HG03025 (cell line): ENCODE measurements around the gene GALNT2.

Experiments
- ATAC-seq: cut with Tn5 transposase; IDR thresholded peaks from one replicate; pipeline ENCODE4 v1.9.1; 2021; ENCODE audit warnings: mild to moderate bottlenecking, moderate library complexity; ENCODE audit not compliant: unreplicated experiment, low FRiP score

The GALNT2 gene

DNA sequence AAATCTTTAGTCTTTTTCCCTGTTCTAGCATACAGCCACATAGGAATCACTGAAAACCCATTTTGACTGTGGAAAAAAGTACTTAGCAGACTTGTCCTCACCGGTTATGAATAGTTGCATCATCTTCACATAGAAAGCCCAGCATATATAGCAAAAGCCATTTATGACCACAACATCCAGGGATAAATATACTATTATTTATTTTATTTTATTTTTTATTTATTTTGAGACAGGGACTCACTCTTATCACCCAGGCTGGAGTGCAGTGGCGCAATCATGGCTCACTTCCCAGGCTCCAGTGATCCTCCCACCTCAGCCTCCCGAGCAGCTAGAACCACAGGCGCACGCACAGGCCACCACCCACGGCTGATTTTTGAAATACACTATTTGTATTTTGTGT, 175.3 kb downstream of the GALNT2 start:
- ATAC-seq = no peak

DNA sequence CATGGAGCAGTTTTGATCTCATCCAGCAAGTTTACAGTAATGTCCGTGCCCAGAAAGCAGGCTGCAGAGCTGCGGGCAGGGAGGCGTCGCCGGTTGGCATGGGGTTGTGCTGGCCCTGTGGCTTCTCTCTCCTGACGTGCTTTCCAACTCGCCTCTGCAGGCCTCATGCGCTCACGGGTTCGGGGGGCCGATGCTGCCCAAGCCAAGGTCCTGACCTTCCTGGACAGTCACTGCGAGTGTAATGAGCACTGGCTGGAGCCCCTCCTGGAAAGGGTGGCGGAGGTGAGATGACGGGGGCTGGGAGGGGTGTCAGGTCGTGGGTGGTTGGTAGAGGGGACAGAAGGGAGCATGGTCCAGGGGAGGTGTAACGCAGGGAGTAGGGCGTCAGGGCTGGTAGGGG, 176.1 kb downstream of the GALNT2 start:
- no peak for ATAC-seq

DNA sequence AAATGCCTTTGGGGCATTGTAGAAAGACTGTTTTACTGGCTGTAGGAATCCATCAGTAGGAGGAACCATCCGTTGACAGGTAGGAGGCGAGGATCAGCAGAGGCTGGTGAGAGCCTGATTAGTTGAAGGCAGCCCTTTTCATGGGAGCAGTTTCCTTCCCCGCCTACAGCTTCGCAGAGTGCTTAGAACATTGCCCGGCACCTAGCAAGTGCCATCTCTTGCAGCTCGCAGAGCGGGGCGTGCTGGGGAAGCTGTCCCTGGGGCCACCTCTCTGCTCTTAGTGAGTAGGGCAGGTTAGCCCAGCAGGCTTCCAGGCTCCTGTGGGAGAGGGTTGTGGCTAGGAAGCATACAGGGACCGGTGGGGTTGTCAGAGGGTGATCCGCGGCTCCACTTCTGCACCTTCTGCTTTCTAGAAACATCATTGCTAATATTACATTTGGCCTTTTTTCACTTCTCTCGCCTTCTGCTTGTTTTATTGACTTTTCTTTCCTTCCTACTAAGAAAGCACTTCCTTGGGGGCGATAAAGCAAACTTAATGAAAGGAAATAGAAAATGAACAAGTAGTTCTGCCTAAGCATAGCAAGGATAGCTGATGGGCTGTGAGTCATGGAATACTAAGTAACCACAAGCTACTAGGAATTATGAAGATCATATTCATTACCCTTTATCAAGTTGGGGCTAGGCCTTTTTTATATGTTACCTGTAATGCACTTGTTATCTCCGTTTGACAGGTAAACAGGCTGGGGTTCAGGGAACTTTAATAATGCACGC, 176.7 kb downstream of the GALNT2 start:
- no peak for ATAC-seq

DNA sequence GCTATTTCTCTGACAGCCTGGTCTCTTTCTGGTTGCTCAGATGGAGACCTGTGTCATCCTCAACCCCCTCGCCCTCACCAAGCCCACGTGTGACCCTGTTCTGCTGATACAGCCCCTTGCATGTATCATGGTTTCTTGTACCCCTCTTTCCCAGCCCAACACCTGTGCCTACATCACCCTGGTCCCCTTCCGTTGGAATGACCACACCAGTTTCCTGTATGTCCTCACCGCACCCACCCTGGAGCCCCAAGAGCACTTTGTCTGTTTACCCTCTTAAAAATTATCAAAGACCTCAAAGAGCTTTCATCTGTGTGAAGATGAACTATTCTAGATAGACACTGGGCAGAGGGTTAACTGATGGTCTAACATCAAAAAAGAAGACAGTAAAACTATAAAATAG, 179.5 kb downstream of the GALNT2 start:
- ATAC-seq = no peak

DNA sequence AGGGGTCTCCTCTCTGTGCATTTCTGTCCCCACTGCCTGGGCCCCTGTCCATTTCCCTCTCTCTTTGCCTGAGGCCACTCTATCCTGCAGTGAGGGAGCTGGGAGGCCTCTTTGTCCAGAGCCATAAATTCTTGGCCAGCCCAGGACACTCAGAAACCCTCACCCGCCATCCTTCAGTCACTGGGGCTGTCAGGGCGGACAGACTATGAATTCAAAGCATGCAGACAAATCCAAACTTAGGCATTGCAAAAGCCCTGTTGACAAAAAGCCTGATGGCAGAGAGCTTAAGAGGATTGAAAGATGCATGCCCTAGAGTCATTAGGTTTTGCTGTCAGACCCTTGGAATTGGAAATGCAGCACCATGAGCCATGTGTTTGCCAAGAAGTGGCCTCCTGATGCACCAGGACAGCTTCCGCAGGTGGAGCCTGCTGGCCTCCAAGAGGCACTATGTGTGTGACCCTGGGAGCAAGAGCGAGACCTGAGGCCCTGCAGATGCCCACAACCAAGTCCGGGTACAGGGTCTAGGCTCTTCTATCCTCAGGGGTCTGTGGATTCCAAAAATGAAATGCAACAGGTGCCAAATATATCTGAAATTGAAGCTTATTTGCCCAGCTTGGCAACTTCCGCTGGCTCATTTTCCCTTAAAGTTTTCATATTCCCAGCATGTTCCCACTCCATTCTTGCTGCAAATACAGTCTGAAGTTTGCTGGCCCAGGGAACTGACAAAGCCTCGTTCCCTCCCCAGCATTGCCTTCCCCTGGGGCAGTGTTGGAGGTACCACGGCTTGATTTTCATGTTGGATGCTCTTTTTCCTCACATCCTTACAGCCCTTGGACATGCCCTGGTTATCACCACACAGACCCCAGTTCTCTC, 181.2 kb downstream of the GALNT2 start:
- no peak for ATAC-seq

DNA sequence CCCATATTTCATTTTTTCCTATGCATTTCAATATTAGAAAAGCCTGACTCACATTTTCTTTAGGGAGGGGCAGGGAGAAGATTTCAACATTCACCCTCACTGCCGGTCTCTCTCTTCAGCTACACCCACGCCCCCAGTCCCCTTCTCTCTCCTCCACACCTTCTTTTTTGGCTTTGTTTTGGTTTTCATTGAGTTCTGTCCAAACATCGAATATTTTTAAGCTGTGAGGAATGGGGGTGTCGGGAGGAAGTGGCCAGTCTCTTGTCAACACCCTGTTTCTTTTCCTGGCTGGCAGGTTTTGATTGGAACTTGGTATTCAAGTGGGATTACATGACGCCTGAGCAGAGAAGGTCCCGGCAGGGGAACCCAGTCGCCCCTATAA, 181.8 kb downstream of the GALNT2 start:
- no peak for ATAC-seq

DNA sequence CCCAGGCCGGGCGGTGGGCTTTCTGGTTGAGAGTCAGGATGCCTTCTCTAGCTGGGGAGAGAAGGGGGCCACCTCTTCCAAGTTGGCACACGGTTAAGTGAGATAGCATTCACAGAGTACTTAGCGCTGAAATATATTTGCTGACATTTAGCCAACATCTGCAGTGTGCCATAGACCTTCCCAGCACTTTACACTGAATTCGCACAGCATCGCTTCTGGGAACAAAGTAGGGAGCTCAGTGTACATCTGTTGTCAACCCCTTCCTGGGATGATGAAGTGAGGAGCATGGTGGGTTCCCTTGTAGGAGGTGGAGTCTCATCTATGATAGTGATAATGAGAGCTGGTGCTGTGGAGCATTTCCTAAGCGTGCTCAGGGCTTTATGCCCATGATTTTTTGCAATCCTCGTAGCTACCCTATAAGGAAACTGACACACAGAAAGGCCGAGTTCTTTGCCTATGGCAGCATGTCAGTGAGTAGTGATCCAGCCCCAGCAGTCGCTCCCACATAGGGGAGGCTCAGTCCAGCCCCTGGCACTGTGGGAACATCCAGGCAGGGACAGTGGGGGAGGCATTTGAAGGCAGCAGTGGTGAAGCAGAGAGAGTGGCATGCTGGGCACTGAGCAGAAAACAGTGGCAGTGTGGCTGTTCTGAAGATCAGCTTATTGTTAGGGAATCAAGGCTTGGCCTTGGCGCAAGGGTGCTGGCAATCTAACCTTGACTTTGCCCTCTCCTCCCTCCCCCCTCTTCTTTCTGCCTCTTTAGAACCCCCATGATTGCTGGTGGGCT, 182.8 kb downstream of the GALNT2 start:
- ATAC-seq = no peak

DNA sequence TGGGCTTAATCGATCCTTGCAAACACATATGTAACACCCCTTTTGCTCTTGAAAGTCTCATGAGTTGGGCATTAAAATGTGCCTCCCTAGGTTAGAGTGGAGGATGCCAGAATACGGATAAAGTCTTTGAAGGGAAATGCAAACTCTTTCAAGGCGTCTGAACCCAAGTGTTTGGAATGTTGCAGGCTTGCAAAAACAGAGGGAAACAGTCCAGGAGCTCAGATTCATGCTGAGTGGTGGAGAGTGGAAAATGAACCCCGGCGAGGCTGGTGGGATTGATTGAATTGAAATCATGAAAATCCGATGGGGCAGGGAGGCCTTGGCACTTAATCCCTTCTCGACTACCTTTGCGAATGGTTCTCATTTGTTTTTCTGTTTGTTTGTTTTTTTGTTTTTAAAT, 183.6 kb downstream of the GALNT2 start:
- no peak for ATAC-seq

DNA sequence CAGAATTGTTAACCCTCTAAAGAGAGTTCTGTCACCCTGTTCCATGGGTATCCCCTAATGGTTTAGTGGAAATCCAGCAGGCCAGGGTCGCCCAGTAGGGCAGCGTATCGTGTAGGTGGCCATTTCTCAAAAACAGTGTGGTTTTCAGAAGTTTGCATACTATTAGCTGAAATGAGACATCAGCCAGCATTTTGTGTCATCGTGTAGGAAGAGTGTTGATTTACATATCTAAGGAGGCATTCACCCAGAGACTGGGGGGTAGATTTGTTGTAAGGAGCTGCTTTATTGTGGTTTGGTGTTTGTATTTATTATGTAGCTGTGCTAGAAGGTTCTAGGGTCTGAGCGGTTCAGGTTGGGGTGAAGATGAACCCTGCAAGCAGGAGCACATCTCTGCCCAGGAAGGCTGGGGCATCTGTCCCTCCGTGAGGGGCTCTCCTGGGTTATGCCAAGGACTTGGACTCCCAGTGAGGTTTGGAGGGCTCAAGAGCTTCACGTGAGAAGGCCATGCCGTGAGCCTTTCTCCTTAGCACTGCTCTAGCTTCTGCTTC, 184.7 kb downstream of the GALNT2 start:
- no peak for ATAC-seq

DNA sequence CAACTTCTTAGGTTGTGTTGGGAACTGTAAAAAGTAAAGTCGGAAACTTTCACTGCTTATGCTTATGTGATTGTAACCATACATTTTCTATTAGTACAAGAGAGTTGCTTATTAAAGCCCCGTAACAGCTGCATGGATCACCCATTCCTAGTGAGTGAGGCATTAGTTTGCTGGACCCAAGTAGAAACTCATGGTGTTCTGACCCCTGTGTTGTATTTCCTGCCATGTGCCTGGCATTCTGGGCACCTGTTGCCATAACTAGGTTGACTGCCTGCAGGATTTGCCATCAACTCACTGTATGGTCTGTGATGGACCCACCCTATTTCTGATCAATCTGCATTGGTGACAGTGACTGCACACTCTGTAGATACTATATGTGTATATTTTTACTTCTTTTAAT, 186.1 kb downstream of the GALNT2 start:
- no peak for ATAC-seq

DNA sequence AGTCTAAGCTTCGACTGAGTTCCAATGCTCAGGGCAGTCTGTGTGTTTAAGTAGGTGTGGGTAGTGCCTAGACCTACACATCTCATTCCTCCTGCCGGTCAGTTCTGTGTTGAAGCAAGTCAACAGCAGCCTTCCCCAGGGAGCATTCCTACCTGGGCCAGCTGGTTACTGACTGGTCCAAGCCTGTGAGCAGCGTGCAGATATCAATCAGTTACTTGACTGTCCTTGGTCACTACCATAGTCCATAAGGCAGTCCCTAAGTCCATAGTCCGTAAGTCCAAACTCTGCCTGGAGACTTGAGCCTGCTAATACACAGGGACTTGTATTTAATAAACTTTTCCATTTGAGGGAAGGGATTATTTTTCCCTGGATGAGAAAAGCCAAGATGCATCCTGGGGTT, 187.2 kb downstream of the GALNT2 start:
- ATAC-seq = no peak

DNA sequence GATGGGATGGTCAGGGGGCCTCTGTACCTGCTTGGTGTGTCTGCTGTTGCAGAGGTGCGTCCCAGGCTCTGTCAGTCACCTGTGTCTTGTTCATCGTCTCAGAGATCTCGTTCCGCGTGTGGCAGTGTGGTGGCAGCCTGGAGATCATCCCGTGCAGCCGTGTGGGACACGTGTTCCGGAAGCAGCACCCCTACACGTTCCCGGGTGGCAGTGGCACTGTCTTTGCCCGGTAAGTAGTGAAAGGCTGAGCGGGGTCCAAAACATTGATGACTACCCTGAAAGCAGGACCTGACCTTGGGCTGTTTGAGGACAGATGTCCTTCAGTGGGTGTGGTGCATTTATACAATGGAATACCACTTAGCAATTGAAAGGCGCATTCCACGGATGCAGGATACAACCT, 188.1 kb downstream of the GALNT2 start:
- ATAC-seq = no peak

DNA sequence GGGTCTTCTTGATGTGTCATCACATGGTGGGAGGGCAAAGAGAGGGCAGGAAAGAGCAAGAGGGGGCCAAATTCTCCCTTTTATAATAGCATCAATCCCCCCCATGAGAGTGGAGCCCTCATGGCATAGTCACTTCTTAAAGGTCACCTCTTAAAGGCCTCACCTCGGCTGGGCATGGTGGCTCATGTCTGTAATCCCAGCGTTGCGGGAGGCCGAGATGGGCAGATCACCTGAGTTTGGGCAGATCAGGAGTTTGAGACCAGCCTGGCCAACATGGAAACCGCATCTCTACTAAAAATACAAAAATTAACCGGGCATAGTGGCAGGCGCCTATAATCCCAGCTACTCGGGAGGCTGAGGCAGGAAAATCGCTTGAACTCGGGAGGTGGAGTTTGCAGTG, 189.0 kb downstream of the GALNT2 start:
- ATAC-seq = no peak

DNA sequence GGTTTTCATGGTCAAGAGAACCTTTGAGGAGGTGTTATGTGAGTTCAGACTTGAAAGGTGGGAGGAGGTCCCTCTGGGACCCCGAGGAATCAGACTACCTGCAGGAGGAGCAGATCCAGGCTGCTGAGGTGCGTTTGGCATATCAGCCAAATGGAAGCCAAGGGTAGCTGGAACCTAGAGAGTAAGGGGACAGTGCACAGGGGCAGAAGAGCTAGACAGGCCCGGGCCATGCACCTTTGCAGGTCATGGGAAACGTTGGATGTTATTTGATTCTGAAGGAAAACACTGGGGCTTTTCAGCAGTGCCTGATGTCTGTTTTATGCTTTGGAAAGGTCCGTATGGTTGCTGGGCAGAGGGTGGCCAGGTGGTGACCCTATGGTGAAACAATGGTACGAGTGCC, 189.9 kb downstream of the GALNT2 start:
- ATAC-seq = no peak

DNA sequence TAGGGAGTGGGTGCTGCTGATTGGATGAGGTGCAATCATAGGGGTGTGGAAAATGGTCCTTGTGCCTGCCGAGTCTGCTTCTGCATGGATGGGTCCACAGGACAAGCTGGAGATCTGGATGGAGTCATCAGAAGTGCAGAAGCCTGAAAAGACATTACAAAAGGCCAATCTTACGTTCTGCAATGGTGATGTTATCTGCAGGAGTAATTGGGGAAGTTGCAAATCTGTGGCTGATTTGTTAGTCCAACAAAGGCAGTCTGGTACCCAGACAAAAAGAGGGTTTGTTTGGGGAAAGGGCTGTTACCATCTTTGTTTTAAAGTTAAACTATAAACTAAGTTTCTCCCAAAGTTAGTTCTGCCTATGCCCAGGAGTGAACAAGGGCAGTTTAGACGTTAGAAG, 192.6 kb downstream of the GALNT2 start:
- no peak for ATAC-seq

DNA sequence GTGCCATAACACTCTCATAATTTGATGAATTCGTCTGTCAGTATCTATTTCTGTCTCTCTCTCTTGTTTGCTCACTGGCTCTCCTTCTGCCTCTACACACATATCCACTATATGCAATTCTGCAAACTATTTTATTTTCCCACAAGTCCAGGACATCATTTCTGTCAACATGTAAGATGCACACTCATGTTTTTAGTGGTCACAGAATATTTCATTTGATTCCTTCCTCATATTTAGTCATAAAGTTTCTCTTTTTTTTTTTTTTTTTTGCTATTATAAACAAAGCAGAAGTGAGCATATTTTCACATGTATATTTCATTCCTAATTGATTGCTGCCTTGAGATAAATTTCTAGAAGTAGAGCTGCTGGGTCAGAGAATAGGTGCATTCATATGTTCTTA, 193.8 kb downstream of the GALNT2 start:
- ATAC-seq = no peak

DNA sequence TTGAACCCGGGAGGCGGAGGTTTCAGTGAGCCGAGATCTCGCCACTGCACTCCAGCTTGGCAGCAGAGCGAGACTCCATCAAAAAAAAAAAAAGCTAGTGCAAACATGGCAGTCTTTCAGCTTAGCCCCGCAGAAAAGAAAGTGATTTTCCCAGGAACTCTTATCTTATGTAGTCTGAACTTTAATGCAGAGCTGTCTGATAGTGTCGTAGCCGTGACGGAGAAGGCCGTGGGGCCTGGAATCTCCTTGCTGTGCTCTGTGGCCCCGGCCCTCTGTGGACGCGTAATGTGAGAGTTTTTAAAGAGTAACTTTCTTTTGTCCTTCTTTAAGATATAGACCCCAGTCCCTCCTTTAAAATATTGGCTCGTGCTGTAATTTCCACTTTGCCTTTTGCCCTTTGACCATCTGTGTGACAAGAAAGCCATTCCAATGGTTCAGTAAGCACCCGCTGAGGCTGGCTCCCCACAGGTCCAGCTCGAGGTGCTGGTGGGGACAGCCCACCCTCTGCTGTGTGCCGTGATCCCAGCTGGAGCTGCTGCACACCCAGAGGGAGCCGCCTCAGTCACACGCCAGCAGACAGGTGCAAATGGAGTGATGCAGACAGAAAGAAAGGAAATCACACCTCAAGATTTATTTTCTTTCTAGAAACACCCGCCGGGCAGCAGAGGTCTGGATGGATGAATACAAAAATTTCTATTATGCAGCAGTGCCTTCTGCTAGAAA, 195.1 kb downstream of the GALNT2 start:
- no peak for ATAC-seq

DNA sequence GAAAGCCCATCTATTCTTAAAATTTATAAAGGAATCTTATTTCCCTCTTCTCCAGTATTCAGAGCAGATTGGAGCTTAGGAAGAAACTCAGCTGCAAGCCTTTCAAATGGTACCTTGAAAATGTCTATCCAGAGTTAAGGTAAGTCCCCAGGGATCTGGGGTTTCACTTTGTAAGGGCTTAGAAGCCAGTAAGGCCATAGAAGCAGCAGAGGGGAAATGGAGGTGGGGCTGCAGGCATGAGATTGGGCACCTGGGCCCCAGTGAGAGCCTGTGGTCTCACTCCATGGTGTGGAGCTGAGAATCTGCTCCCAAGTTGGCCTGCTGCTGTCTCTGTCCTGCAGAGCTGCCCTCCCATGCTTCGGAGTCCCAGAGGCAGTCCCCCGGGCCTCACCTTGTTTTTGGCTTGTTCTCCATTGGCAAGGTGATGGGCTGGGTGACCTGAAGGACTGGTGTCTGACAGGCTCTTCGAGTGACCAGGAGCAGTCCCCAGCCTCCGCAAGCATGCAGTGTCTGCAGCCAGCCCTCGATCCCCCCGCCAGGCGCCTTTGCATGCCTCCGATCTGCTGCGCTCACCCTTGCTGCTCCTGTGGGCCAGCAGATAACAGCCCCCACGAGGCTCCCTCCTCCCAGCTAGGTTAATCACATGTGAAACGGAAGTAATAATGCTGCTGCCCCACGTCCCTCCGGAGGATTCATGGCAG, 196.0 kb downstream of the GALNT2 start:
- ATAC-seq = no peak

DNA sequence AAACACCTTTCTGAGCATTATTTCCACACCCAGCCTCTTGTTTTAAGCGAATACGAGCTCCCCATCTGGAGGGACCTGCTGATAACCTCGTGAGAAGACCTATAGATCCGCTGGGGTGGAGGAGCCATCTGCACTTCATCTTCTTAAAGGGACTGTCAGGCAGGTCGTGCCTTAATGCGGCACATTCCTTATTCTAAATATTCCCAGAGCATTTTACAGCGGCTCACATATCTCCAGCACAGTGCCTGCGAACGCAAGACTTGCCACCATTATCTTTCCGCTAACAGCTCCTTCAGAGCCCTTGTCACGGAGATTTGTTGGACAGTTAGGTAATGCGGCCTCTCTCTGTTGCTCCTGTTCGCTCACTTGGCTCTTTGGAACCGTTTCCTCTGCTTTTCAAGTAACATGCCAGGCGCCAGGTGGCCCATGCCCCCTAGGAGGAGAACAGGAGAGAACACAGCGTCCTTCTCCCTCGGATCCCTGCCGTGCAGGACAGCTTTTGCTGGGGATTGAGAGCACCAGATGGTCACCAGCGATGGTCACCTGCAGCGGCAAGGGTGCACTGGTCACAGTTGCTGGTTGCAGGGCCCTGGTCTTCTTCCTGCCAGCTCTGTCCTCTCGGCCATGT, 196.6 kb downstream of the GALNT2 start:
- no peak for ATAC-seq
